ENCODE data around the gene C17orf75.

The C17orf75 gene

GRCh38 chr17:32333187-32333586, 8.8 kb downstream of the C17orf75 start:
- H3K9ac ChIP-seq (ENCODE audit: low read length) = no peak overlapping the region
- H3K4me2 ChIP-seq (ENCODE audit: low read length, poor library complexity, severe bottlenecking) = no peak overlapping the region
- H4K8ac ChIP-seq (ENCODE audit: low read length) = no peak overlapping the region
- no peak overlapping the region for H2BK5ac ChIP-seq (ENCODE audit: low read depth, low read length, poor library complexity, severe bottlenecking)
- WGBS = 100% methylated on average over 1 of the region's 2 CpGs
- H3K4me1 ChIP-seq (ENCODE audit: control insufficient read depth, insufficient read depth, low read depth, low read length) = peaks cover 2% of the 10 kb centered on the region
- DNase-seq = no peak
- H3K27ac ChIP-seq (ENCODE audit: low read length, poor library complexity, severe bottlenecking) = no peak overlapping the region
- H2AFZ ChIP-seq (ENCODE audit: low read depth, low read length) = no peak overlapping the region
- H3K79me1 ChIP-seq (replicated peaks; ENCODE audit: low read length, poor library complexity, severe bottlenecking) = peaks cover 6% of the 10 kb centered on the region
- H3K4ac ChIP-seq (ENCODE audit: low read depth in 1 of 2, low read length in 2 of 2) = no peak overlapping the region
- H3K14ac ChIP-seq (ENCODE audit: low read length in 2 of 2) = no peak overlapping the region
- no peaks in the 10 kb centered on the region for H3K9me3 ChIP-seq (ENCODE audit: control insufficient read depth, low read length)
- H3K18ac ChIP-seq (ENCODE audit: low read depth in 1 of 2, low read length in 2 of 2) = no peak overlapping the region
- no peak overlapping the region for H2BK120ac ChIP-seq (ENCODE audit: low read depth, low read length)
- H3K4me3 ChIP-seq (ENCODE audit: insufficient read depth in 1 of 2, low read depth in 1 of 2, low read length in 2 of 2) = no peak overlapping the region
- H4K91ac ChIP-seq (ENCODE audit: low read length) = no peak overlapping the region
- no peak overlapping the region for H2AK5ac ChIP-seq (ENCODE audit: low read length, severe bottlenecking)
- H2BK15ac ChIP-seq (ENCODE audit: low read depth, poor library complexity, severe bottlenecking) = no peak overlapping the region
- no peaks in the 10 kb centered on the region for H3K27me3 ChIP-seq (ENCODE audit: control insufficient read depth in 1 of 2, insufficient read depth in 1 of 2, low read length in 2 of 2)
- peaks cover 18 to 51% of the 10 kb centered on the region in 2 experiments for H3K36me3 ChIP-seq (ENCODE audit: control insufficient read depth in 1 of 2, insufficient read depth in 2 of 2, low read depth in 1 of 2, low read length in 2 of 2)
- no peak overlapping the region for H3K23ac ChIP-seq (ENCODE audit: low read length in 2 of 2)
- H2BK12ac ChIP-seq (ENCODE audit: low read length in 2 of 2) = no peak overlapping the region

- Histone ChIP-seq H2BK15ac (ENCODE audit: low read depth, poor library complexity, severe bottlenecking) (no peak overlapping the region), H3K23ac (ENCODE audit: low read length in 2 of 2) (no peak overlapping the region), H3K4ac (ENCODE audit: low read depth in 1 of 2, low read length in 2 of 2) (no peak overlapping the region), H3K4me3 (ENCODE audit: insufficient read depth in 1 of 2, low read depth in 1 of 2, low read length in 2 of 2) (no peak overlapping the region), H3K14ac (ENCODE audit: low read length in 2 of 2) (no peak overlapping the region), H2AK5ac (ENCODE audit: low read length, severe bottlenecking) (no peak overlapping the region), H3K27me3 (ENCODE audit: control insufficient read depth in 1 of 2, insufficient read depth in 1 of 2, low read length in 2 of 2) (no peaks in the 10 kb centered on the region), H3K4me1 (ENCODE audit: control insufficient read depth, insufficient read depth, low read depth, low read length) (peaks cover 2% of the 10 kb centered on the region), H3K4me2 (ENCODE audit: low read length, poor library complexity, severe bottlenecking) (no peak overlapping the region), H2AFZ (ENCODE audit: low read depth, low read length) (no peak overlapping the region), H4K91ac (ENCODE audit: low read length) (no peak overlapping the region), H3K27ac (ENCODE audit: low read length, poor library complexity, severe bottlenecking) (no peak overlapping the region), H3K9me3 (ENCODE audit: control insufficient read depth, low read length) (no peaks in the 10 kb centered on the region), H4K8ac (ENCODE audit: low read length) (no peak overlapping the region), H2BK120ac (ENCODE audit: low read depth, low read length) (no peak overlapping the region), H3K79me1 (replicated peaks; ENCODE audit: low read length, poor library complexity, severe bottlenecking) (peaks cover 6% of the 10 kb centered on the region), H2BK12ac (ENCODE audit: low read length in 2 of 2) (no peak overlapping the region), H3K18ac (ENCODE audit: low read depth in 1 of 2, low read length in 2 of 2) (no peak overlapping the region), H3K9ac (ENCODE audit: low read length) (no peak overlapping the region), H3K36me3 (ENCODE audit: control insufficient read depth in 1 of 2, insufficient read depth in 2 of 2, low read depth in 1 of 2, low read length in 2 of 2) (peaks cover 7 to 34% of the 10 kb centered on the region in 2 experiments), H2BK5ac (ENCODE audit: low read depth, low read length, poor library complexity, severe bottlenecking) (no peak overlapping the region)
- WGBS = 60% methylated on average over 1 of the region's 3 CpGs
- DNase-seq = peak; percentile 53
These were observed 10.5 kb downstream of the C17orf75 start for GRCh38 chr17:32331243-32332040.

GRCh38 chr17:32330147-32330546, 11.8 kb downstream of the C17orf75 start:
- no peaks in the 10 kb centered on the region for H3K9me3 ChIP-seq (ENCODE audit: control insufficient read depth, low read length)
- 86% methylated on average over 2 of the region's 3 CpGs for WGBS
- peaks cover 6% of the 10 kb centered on the region for H3K79me1 ChIP-seq (replicated peaks; ENCODE audit: low read length, poor library complexity, severe bottlenecking)
- no peak overlapping the region for H2BK120ac ChIP-seq (ENCODE audit: low read depth, low read length)
- no peaks in the 10 kb centered on the region for H3K4me1 ChIP-seq (ENCODE audit: control insufficient read depth, insufficient read depth, low read depth, low read length)
- H2BK15ac ChIP-seq (ENCODE audit: low read depth, poor library complexity, severe bottlenecking) = no peak overlapping the region
- no peak overlapping the region for H3K4me3 ChIP-seq (ENCODE audit: insufficient read depth in 1 of 2, low read depth in 1 of 2, low read length in 2 of 2)
- no peak overlapping the region for H3K14ac ChIP-seq (ENCODE audit: low read length in 2 of 2)
- no peak overlapping the region for H3K23ac ChIP-seq (ENCODE audit: low read length in 2 of 2)
- H3K18ac ChIP-seq (ENCODE audit: low read depth in 1 of 2, low read length in 2 of 2) = no peak overlapping the region
- no peak overlapping the region for H3K4me2 ChIP-seq (ENCODE audit: low read length, poor library complexity, severe bottlenecking)
- no peak overlapping the region for H4K91ac ChIP-seq (ENCODE audit: low read length)
- H4K8ac ChIP-seq (ENCODE audit: low read length) = no peak overlapping the region
- no peak overlapping the region for H3K4ac ChIP-seq (ENCODE audit: low read depth in 1 of 2, low read length in 2 of 2)
- no peak for DNase-seq
- peaks cover 7 to 29% of the 10 kb centered on the region in 2 experiments for H3K36me3 ChIP-seq (ENCODE audit: control insufficient read depth in 1 of 2, insufficient read depth in 2 of 2, low read depth in 1 of 2, low read length in 2 of 2)
- no peak overlapping the region for H2AK5ac ChIP-seq (ENCODE audit: low read length, severe bottlenecking)
- no peak overlapping the region for H2AFZ ChIP-seq (ENCODE audit: low read depth, low read length)
- no peak overlapping the region for H3K9ac ChIP-seq (ENCODE audit: low read length)
- no peak overlapping the region for H2BK12ac ChIP-seq (ENCODE audit: low read length in 2 of 2)
- no peaks in the 10 kb centered on the region for H3K27me3 ChIP-seq (ENCODE audit: control insufficient read depth in 1 of 2, insufficient read depth in 1 of 2, low read length in 2 of 2)
- no peak overlapping the region for H3K27ac ChIP-seq (ENCODE audit: low read length, poor library complexity, severe bottlenecking)
- no peak overlapping the region for H2BK5ac ChIP-seq (ENCODE audit: low read depth, low read length, poor library complexity, severe bottlenecking)

GRCh38 chr17:32327911-32328310, 14.1 kb downstream of the C17orf75 start:
- no peak overlapping the region for H3K9ac ChIP-seq (ENCODE audit: low read length)
- H2BK5ac ChIP-seq (ENCODE audit: low read depth, low read length, poor library complexity, severe bottlenecking) = no peak overlapping the region
- 94% methylated on average over 1 of the region's 1 CpG for WGBS
- H3K4me1 ChIP-seq (ENCODE audit: control insufficient read depth, insufficient read depth, low read depth, low read length) = peaks cover 8% of the 10 kb centered on the region
- no peak overlapping the region for H4K8ac ChIP-seq (ENCODE audit: low read length)
- peaks cover 3% of the 10 kb centered on the region for H3K79me1 ChIP-seq (replicated peaks; ENCODE audit: low read length, poor library complexity, severe bottlenecking)
- no peaks in the 10 kb centered on the region for H3K9me3 ChIP-seq (ENCODE audit: control insufficient read depth, low read length)
- no peak for DNase-seq
- peaks cover 3 to 7% of the 10 kb centered on the region in 2 experiments for H3K36me3 ChIP-seq (ENCODE audit: control insufficient read depth in 1 of 2, insufficient read depth in 2 of 2, low read depth in 1 of 2, low read length in 2 of 2)
- H2AFZ ChIP-seq (ENCODE audit: low read depth, low read length) = no peak overlapping the region
- no peak overlapping the region for H3K4me3 ChIP-seq (ENCODE audit: insufficient read depth in 1 of 2, low read depth in 1 of 2, low read length in 2 of 2)
- H3K14ac ChIP-seq (ENCODE audit: low read length in 2 of 2) = no peak overlapping the region
- no peak overlapping the region for H3K18ac ChIP-seq (ENCODE audit: low read depth in 1 of 2, low read length in 2 of 2)
- no peak overlapping the region for H2BK120ac ChIP-seq (ENCODE audit: low read depth, low read length)
- no peak overlapping the region for H2AK5ac ChIP-seq (ENCODE audit: low read length, severe bottlenecking)
- no peak overlapping the region for H4K91ac ChIP-seq (ENCODE audit: low read length)
- H3K27ac ChIP-seq (ENCODE audit: low read length, poor library complexity, severe bottlenecking) = no peak overlapping the region
- H2BK15ac ChIP-seq (ENCODE audit: low read depth, poor library complexity, severe bottlenecking) = no peak overlapping the region
- no peaks in the 10 kb centered on the region for H3K27me3 ChIP-seq (ENCODE audit: control insufficient read depth in 1 of 2, insufficient read depth in 1 of 2, low read length in 2 of 2)
- H2BK12ac ChIP-seq (ENCODE audit: low read length in 2 of 2) = no peak overlapping the region
- H3K4me2 ChIP-seq (ENCODE audit: low read length, poor library complexity, severe bottlenecking) = no peak overlapping the region
- no peak overlapping the region for H3K23ac ChIP-seq (ENCODE audit: low read length in 2 of 2)
- H3K4ac ChIP-seq (ENCODE audit: low read depth in 1 of 2, low read length in 2 of 2) = no peak overlapping the region
